BLaER1 (cell line): Measurements from ENCODE around the gene LRFN2.

ENCODE experiments used
- H3K27ac ChIP-seq: shearing (Covaris generic); formaldehyde crosslinking; 2 replicates; pipeline ENCODE4 v1.8.1; 2022
- H3K27me3 ChIP-seq: shearing (Covaris generic); formaldehyde crosslinking; 2 replicates; pipeline ENCODE4 v1.8.1; 2022
- H3K36me3 ChIP-seq: shearing (Covaris generic); formaldehyde crosslinking; 2 replicates; pipeline ENCODE4 v1.8.1; 2022
- H3K4me1 ChIP-seq: shearing (Covaris generic); formaldehyde crosslinking; 2 replicates; pipeline ENCODE4 v1.8.1; 2022
- H3K4me2 ChIP-seq: shearing (Covaris generic); formaldehyde crosslinking; 2 replicates; pipeline ENCODE4 v1.8.1; 2022
- H3K4me3 ChIP-seq: shearing (Covaris generic); formaldehyde crosslinking; 2 replicates; pipeline ENCODE4 v1.8.1; 2022
- H3K9ac ChIP-seq: shearing (Covaris generic); formaldehyde crosslinking; 2 replicates; pipeline ENCODE4 v1.8.1; 2022
- H3K9me3 ChIP-seq: shearing (Covaris generic); formaldehyde crosslinking; 2 replicates; pipeline ENCODE4 v1.8.1; 2022
- H4K20me1 ChIP-seq: shearing (Covaris generic); formaldehyde crosslinking; 2 replicates; pipeline ENCODE4 v1.8.1; 2022
- Cebpa-rat ChIP-seq: shearing (Covaris generic); IDR thresholded peaks from 2 replicates; pipeline ENCODE4 v1.8.1; 2022

Gene LRFN2

DNA sequence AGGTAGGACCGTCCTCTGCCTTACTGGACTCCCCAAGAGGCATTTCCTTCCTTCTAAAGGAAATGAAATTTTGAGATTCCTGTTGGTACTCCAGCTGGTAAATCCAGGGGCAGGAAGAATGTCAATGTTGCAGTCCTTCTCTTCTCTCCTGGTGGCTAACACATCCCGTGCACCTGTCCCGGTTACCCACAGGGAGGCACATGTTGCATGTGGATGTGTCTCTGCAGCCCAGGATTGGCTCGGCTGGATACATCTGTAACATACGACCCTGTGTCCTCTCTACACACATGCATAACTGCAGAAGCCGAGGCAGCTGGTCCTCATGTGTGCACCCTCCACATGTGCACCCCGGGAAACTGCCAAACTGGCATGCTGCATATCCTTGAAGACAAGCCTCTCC is 1.3 kb upstream of the LRFN2 start:
- H3K36me3 ChIP-seq, result no peaks in the 10 kb centered on the region
- H3K4me2 ChIP-seq, result peak overlapping the region; percentile 98
- H3K27ac ChIP-seq, result no peak overlapping the region

DNA sequence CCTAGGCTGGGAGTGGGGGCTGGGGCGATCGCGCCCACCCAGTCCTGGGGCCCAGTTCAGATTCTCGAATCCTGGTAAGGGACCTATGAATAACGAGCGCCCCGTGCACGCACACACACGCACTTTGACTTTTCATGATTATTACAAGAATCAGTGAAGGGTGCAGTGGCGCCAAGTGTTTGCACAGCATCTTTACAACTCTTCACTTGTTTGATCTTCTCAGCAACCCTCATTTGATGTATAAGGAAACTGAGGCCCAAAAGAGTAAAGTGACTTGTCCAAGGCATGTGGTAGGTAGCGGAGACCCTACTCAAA is 863 bp upstream of the LRFN2 start:
- H3K27ac ChIP-seq, result peak overlapping the region; percentile 78
- H3K4me2 ChIP-seq, result peak overlapping the region; percentile 98
- H3K9ac ChIP-seq, result peak overlapping the region; percentile 84; the same call in 1 of the 2 replicates
- peaks cover 39% of the 10 kb centered on the region for H3K4me1 ChIP-seq
- no peak for TF ChIP-seq Cebpa-rat
- H3K27me3 ChIP-seq, result peaks cover 8% of the 10 kb centered on the region
- H3K36me3 ChIP-seq, result no peaks in the 10 kb centered on the region
- H4K20me1 ChIP-seq, result peaks cover 28% of the 10 kb centered on the region
- peak overlapping the region; percentile 86 for H3K4me3 ChIP-seq
- no peaks in the 10 kb centered on the region for H3K9me3 ChIP-seq

More for the DNA sequence above, 1.3 kb upstream of the LRFN2 start:
- no peaks in the 10 kb centered on the region for H3K9me3 ChIP-seq
- peaks cover 8% of the 10 kb centered on the region for H3K27me3 ChIP-seq
- TF ChIP-seq Cebpa-rat, result no peak
- H3K9ac ChIP-seq, result no peak overlapping the region
- H4K20me1 ChIP-seq, result peaks cover 23% of the 10 kb centered on the region
- H3K4me3 ChIP-seq, result no peak overlapping the region
- peaks cover 34% of the 10 kb centered on the region for H3K4me1 ChIP-seq

GRCh38 chr6:40586369-40587201 is 579 bp downstream of the LRFN2 start:
- Histone ChIP-seq H3K27ac (peak overlapping the region; percentile 78), H4K20me1 (peaks cover 41% of the 10 kb centered on the region), H3K4me2 (peak overlapping the region; percentile 98), H3K4me3 (peak overlapping the region; percentile 86), H3K9ac (peak overlapping the region; percentile 84), H3K4me1 (peaks cover 53% of the 10 kb centered on the region), H3K36me3 (no peaks in the 10 kb centered on the region), H3K27me3 (peaks cover 8% of the 10 kb centered on the region), H3K9me3 (no peaks in the 10 kb centered on the region)
- TF ChIP-seq Cebpa-rat, result no peak

GRCh38 chr6:40585651-40586269 is 1.4 kb downstream of the LRFN2 start:
- Histone ChIP-seq H4K20me1 (peaks cover 49% of the 10 kb centered on the region), H3K4me1 (peaks cover 58% of the 10 kb centered on the region)

DNA sequence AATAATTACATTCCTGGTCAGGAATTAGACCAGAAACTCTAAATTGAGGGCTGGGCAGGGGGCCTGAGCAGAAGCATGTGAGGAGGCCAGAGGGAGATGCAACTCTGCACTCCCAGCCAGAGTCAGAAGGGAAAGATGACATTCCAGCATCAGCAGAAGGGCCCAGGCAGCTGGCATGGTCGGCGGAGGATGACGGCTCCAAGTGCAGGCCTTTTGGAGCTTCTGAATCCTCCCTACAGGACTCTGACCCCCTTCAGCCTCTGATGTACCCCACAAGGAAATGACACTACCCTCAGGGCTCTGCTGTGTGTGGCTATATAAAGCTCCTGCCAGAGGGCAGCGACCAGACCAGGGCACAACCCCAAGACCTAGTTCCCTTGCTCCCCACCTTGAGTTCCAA is 1.9 kb downstream of the LRFN2 start:
- Histone ChIP-seq H3K9ac (peak overlapping the region; percentile 84), H3K27me3 (peaks cover 8% of the 10 kb centered on the region), H3K4me3 (peak overlapping the region; percentile 86), H3K36me3 (peaks cover 10% of the 10 kb centered on the region; the same call in 1 of the 2 replicates), H3K4me2 (peak overlapping the region; percentile 98), H3K4me1 (peaks cover 58% of the 10 kb centered on the region), H3K27ac (peak overlapping the region; percentile 78), H3K9me3 (no peaks in the 10 kb centered on the region), H4K20me1 (peaks cover 55% of the 10 kb centered on the region)
- no peak for TF ChIP-seq Cebpa-rat

More at GRCh38 chr6:40585651-40586269, 1.4 kb downstream of the LRFN2 start:
- Histone ChIP-seq H3K4me2 (peak overlapping the region; percentile 98), H3K27me3 (peaks cover 8% of the 10 kb centered on the region), H3K9me3 (no peaks in the 10 kb centered on the region), H3K4me3 (peak overlapping the region; percentile 86), H3K9ac (peak overlapping the region; percentile 84), H3K27ac (peak overlapping the region; percentile 78), H3K36me3 (0 out of 2 replicates have a peak, but pooled peaks cover 5% of the 10 kb centered on the region)
- no peak for TF ChIP-seq Cebpa-rat

DNA sequence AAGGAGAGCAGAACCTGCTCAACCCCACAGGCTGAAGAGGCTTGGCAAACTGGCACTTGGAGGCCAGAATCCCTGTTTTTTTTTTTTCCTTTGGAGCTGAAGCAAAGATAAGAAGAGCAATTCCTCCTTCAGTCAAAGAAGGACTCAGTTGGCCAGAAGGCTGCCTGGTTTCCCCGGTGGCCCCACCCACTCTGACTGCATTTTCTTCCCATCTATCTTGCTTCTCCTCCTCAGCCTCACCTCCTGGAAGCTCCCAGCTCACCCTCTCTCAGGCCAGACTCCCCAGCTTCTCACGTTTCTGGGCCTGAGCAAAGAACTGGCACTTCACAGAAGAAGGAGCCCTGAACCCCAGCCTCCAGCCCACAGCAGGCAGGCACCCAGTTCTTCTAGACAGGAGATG is 2.4 kb downstream of the LRFN2 start:
- peaks cover 15% of the 10 kb centered on the region; the same call in 1 of the 2 replicates for H3K36me3 ChIP-seq
- no peak for TF ChIP-seq Cebpa-rat
- H3K4me1 ChIP-seq, result peaks cover 61% of the 10 kb centered on the region
- H3K9ac ChIP-seq, result peak overlapping the region; percentile 84
- peak overlapping the region; percentile 78 for H3K27ac ChIP-seq
- peaks cover 60% of the 10 kb centered on the region for H4K20me1 ChIP-seq
- peaks cover 8% of the 10 kb centered on the region for H3K27me3 ChIP-seq
- H3K4me3 ChIP-seq, result peak overlapping the region; percentile 86
- peak overlapping the region; percentile 98 for H3K4me2 ChIP-seq
- H3K9me3 ChIP-seq, result no peaks in the 10 kb centered on the region

GRCh38 chr6:40583709-40584108 is 3.5 kb downstream of the LRFN2 start:
- no peaks in the 10 kb centered on the region for H3K9me3 ChIP-seq
- H3K4me1 ChIP-seq, result peaks cover 61% of the 10 kb centered on the region
- H3K9ac ChIP-seq, result peak overlapping the region; percentile 84; the same call in 1 of the 2 replicates
- peak overlapping the region; percentile 98 for H3K4me2 ChIP-seq
- peaks cover 70% of the 10 kb centered on the region for H4K20me1 ChIP-seq
- H3K27me3 ChIP-seq, result peaks cover 8% of the 10 kb centered on the region
- no peak for TF ChIP-seq Cebpa-rat
- 0 out of 2 replicates have a peak overlapping the region, but pooled peaks have one; percentile 10 for H3K27ac ChIP-seq
- peak overlapping the region; percentile 86 for H3K4me3 ChIP-seq
- H3K36me3 ChIP-seq, result peaks cover 24% of the 10 kb centered on the region; the same call in 1 of the 2 replicates

DNA sequence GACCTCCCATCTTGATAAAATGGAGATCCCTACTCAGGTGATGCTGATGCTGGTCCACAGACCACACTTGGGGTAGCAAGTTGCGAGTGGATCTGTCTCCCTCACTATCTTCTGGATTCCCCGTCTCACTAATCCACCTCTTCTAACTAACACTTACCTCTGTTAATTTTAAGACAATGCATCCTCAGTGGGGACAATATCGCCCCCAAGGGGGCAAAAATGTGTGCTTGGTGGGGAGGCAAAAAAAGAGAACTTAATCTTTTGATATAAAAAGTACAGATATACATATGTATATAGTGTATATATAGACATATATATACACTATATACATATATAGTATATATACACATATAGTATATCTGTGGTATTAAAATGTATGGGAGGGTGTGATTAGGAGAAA is 4.3 kb downstream of the LRFN2 start:
- Histone ChIP-seq H3K9me3 (no peaks in the 10 kb centered on the region), H4K20me1 (peaks cover 78% of the 10 kb centered on the region), H3K9ac (no peak overlapping the region), H3K4me1 (peaks cover 53% of the 10 kb centered on the region), H3K27me3 (peaks cover 8% of the 10 kb centered on the region), H3K36me3 (peaks cover 26% of the 10 kb centered on the region; the same call in 1 of the 2 replicates), H3K27ac (no peak overlapping the region), H3K4me3 (no peak overlapping the region), H3K4me2 (peak overlapping the region; percentile 98)
- no peak for TF ChIP-seq Cebpa-rat

DNA sequence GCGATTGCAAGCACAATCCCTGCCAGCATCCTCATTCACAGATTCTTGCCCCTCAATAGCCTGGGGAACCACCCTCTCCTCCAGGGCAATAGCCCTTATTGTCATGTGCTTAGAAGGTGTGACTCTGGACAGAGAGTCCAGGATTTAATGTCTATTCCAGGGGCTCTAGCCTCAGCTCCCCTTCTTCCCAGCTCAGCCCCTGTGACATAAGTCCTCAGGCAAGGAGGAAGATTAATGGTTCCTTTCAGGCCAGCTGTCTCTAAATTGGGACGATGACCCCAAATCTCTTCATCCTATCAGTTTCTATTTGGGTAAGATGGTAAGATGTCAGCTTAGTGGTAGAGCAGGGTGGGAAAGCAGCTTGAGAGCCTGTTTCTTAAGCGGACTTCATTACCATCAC is 8.1 kb downstream of the LRFN2 start:
- Histone ChIP-seq H3K4me3 (no peak overlapping the region), H3K4me2 (no peak overlapping the region), H4K20me1 (peaks cover 93% of the 10 kb centered on the region), H3K4me1 (peaks cover 35% of the 10 kb centered on the region), H3K9me3 (no peaks in the 10 kb centered on the region), H3K27me3 (no peaks in the 10 kb centered on the region), H3K9ac (no peak overlapping the region), H3K36me3 (peaks cover 34% of the 10 kb centered on the region; the same call in 1 of the 2 replicates), H3K27ac (no peak overlapping the region)
- no peak for TF ChIP-seq Cebpa-rat

GRCh38 chr6:40577672-40578071 is 9.5 kb downstream of the LRFN2 start:
- TF ChIP-seq Cebpa-rat, result no peak
- H3K27ac ChIP-seq, result no peak overlapping the region
- H3K4me3 ChIP-seq, result no peak overlapping the region
- peaks cover 21% of the 10 kb centered on the region for H3K4me1 ChIP-seq
- H3K36me3 ChIP-seq, result peaks cover 43% of the 10 kb centered on the region; the same call in 1 of the 2 replicates
- peaks cover 94% of the 10 kb centered on the region for H4K20me1 ChIP-seq
- H3K9me3 ChIP-seq, result no peaks in the 10 kb centered on the region
- H3K4me2 ChIP-seq, result no peak overlapping the region
- no peak overlapping the region for H3K9ac ChIP-seq
- no peaks in the 10 kb centered on the region for H3K27me3 ChIP-seq
